ENCODE measurements around the gene HOGA1.

HOGA1 gene

GRCh38 chr10:97651773-97652172 is 67.6 kb downstream of the HOGA1 start:
- no peak for DNase-seq

GRCh38 chr10:97656777-97657176 is 72.6 kb downstream of the HOGA1 start:
- DNase-seq, result no peak

GRCh38 chr10:97659589-97659988 is 75.4 kb downstream of the HOGA1 start:
- DNase-seq, result peak; percentile 53
